Left hindlimb (tissue), 1 donor: ENCODE results near the gene OR2T6.
"Not testable (repeated sequence)": the region's sequence is repeated elsewhere in the genome, so short reads cannot be mapped to it uniquely, and the experiment has no call there.

ENCODE experiments used
- DNase-seq: peaks from one replicate; pipeline ENCODE4 v3.0.0-alpha.2; 2018

The OR2T6 gene

DNA sequence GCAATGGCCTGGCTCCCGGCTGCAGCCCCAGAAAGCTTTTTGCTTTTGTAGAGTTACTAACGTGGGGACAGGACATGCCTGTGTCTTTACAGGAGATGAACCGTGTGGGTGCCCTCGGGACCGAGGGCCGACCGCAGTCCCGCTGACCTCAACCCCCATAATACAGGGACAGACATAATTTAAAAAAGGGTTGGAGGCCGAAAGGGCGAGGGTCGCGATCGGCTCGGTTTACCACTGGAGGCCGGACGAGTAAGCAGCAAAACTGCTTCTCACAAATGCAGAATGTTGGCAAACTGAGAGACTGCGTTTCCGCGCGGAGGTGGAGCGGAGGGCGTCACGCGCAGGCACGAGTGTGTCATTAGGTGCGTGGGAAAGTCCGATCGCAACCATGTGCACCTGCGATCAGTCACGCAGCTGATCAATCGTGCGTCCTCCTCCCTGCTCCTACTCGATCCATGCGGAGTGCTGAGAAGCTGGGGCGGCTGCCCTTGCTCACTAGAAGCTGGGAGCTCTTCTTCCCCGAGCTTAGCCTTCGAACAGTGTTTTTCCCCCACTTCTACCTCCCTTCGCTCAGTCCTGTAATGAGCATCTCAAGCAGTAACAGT, 58.4 kb downstream of the OR2T6 start:
- not testable (repeated sequence) for DNase-seq

DNA sequence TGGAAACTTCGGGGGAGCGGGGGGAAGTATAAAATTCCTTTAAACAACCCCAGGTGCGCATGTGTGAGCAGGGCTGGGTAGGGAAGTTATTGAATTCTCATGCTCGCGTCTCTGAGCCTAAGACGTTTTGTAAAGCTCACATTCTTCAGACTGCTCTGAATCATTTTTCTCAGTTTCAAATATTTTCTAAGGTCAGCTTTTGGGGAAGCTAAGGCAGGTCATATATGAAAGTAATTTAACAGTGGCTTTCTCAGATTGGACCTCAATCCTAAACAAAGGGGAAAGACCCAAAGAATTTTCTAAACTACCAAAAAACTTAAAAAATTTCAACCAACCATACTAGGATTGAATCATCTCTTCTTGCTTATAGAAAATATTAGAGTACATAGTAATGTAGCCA, 59.4 kb downstream of the OR2T6 start:
- DNase-seq = not testable (repeated sequence)

- DNase-seq = not testable (repeated sequence)
Observed at GRCh38 chr1:248436303-248436702, 60.8 kb downstream of the OR2T6 start.

- DNase-seq = not testable (repeated sequence)
Observed at GRCh38 chr1:248438668-248439067, 63.1 kb downstream of the OR2T6 start.

DNA sequence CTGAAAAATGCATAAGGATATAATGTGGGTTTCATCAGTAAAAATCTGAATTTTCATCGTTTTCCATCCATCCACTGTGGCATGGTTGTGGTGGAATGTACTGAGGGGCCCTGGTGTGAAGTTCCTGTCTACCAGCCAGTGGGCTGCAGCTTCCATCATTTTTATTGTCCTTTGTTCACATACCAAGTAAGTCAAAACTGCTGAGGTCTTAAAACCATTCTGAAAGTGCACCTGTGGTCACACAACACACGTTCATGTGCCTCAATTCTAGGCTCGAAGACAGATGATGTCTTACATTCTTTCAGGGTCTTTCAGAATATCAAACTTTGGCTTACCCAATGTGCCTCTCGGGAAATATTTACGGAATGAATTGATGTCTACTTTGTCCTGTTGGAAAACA, 63.7 kb downstream of the OR2T6 start:
- DNase-seq = not testable (repeated sequence)
